Ovary (tissue), 9 donors: Measurements from ENCODE around the gene S100A1. TPM values are rescaled to one million over a fixed set of nuclear protein-coding genes. Genes with fewer than 3 reads are reported as not detected.
A peak's percentile ranks its signal among the peaks of the same experiment; 100 is the strongest.

Source experiments
- DNase-seq, 5 donors: peaks; one replicate each; pipeline ENCODE4 v3.0.0-alpha.2; 2019 to 2020
- H3K27ac ChIP-seq, 2 donors: fragments of 200-600 bp; one replicate each; pipeline versions ENCODE4 v1.5.1 to v1.8.0; 2019 to 2022
- H3K27me3 ChIP-seq: fragments of 200-600 bp; one replicate; pipeline ENCODE4 v1.8.0; 2022
- H3K36me3 ChIP-seq: fragments of 200-600 bp; sonication (generic); one replicate; pipeline ENCODE4 v1.5.1; 2019
- H3K4me1 ChIP-seq: one replicate; pipeline ENCODE4 v1.8.1; 2013; ENCODE audit warnings: mild to moderate bottlenecking, moderate library complexity; ENCODE audit not compliant: insufficient read depth
- H3K4me3 ChIP-seq: fragments of 200-600 bp; sonication (generic); one replicate; pipeline ENCODE4 v1.5.1; 2017
- H3K9me3 ChIP-seq, 2 donors: fragments of 200-600 bp in 1 of 2; sonication (generic) in 1 of 2; one replicate each; pipeline versions ENCODE4 v1.5.1 to v1.8.1; 2013 to 2019; ENCODE audit warnings: mild to moderate bottlenecking in 1 of 2, moderate library complexity in 1 of 2
- CTCF ChIP-seq, 3 donors: fragments of 450-650 bp in 2 of 3; fragments of 200-600 bp in 1 of 3; IDR thresholded peaks; one replicate each; pipeline versions ENCODE4 v1.5.1 to v1.8.0; 2016 to 2022; ENCODE audit warnings: antibody characterized with exemption in 3 of 3, mild to moderate bottlenecking in 1 of 3
- EP300 ChIP-seq: sonication (generic); formaldehyde crosslinking; IDR thresholded peaks from one replicate; pipeline ENCODE4 v1.6.1; 2017; ENCODE audit warnings: antibody characterized with exemption
- POLR2A ChIP-seq: fragments of 450-650 bp; IDR thresholded peaks from one replicate; pipeline ENCODE4 v1.6.1; 2017; ENCODE audit warnings: antibody characterized with exemption, mild to moderate bottlenecking, moderate library complexity
- WGBS, 3 donors: extraction: QIAGEN DNeasy Blood & Tissue Kit in 1 of 3; methylation state at CpG; one replicate each; pipeline versions ENCODE4 v1.1.5 to v1.1.7; 2013 to 2017; 5-methylcytosine and 5-hydroxymethylcytosine counted together
- intact Hi-C, 4 donors: fragments of 100-400 bp; cut with DNase I; formaldehyde crosslinking; loops; one replicate each; pipeline versions ENCODE4 v1.11.0 to v1.15.1; 2022 to 2023
- polyA plus RNA-seq, 2 donors: library from polyadenylated mRNA; stranded (reverse); fragments of 200-250 nt in 1 of 2; fragments of 350-450 nt in 1 of 2; fragmentation: Illumina TruSeq in 1 of 2; extraction: RNeasy Lipid Tissue Mini Kit (QIAGEN cat#74804) in 1 of 2; gene quantifications; one replicate each; pipeline ENCODE4 v1.2.3, GENCODE V29; 2013 to 2014
- total RNA-seq, 7 donors: library from RNA; depleted of rRNA in 2 of 7; stranded (reverse); fragments of >200 nt in 2 of 7; fragmentation: NEBNext Ultra II Directional in 3 of 7; extraction: Animal tissue kit (Norgen Biotek cat#: 25700) in 3 of 7; gene quantifications; one replicate each; pipeline versions ENCODE4 v1.1.0 to v1.2.4, GENCODE V29; 2016 to 2023
- donor health status: DM: no; HTN: no; CAD: no; lungs with moderate emphysema.
- donor health status: DM: no; HTN: no; CAD: no.
- donor health status: Bipolar disorder and iron deficiency.
- donor health status: DM: yes; HTN: yes; CAD: no.
- donor health status: DM: no; HTN: no; CAD: no.
- donor health status: DM: yes; HTN: yes; CAD: no.

Gene S100A1
- total and polyA plus RNA-seq, 9 donors, result 0.91 to 77.2 (median 1.3) TPM; not detected in 1

DNA sequence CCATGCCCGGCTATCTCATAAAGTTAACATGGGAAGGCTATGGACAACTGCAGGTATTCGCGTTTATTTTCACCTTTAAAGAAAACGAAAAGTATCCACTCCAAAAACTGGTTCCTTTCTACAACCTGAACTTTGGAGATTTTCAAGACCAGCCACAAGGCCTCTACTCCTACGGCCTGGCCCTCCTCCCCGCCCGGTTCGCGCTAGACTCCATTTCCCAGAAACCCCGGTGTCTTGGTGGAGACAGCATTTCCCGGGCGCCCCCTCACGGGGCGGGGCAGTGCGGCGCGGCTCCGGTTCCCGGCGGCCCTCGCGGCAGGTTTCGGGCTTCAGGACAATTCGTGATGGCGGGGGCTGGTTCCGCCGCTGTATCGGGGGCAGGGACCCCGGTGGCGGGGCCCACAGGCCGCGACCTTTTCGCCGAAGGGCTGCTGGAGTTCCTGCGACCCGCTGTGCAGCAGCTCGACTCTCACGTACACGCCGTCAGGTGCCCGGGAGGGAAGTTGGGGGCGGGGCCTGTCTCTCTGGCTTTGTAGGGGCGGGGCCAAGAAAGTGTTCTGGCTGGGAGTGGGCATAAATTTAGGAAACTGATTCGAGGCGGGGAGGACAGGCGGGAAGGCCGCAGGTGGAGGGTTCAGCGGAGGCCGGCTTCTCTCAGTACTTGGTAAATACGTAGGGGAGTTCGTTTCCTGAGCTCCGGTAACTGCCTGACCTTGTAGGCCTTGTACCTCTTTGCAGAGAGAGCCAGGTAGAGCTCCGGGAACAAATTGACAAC lies 30.4 kb downstream of the S100A1 start, which contains the start of gene SNAPIN:
TSS of gene SNAPIN (plus strand) at position 304 of the 775 bp plus-strand sequence. CDS start at position 345, 41 bp downstream.
- TF ChIP-seq CTCF (IDR thresholded peaks at IDR 0.05), result peak in 2 of 3 donors; percentile 23 to 30
- peak; percentile 49 for TF ChIP-seq EP300
- TF ChIP-seq POLR2A, result peak; percentile 72
- WGBS, 3 donors, result 2% methylated on average over 36 to 53 of the region's 53 CpGs
- Histone ChIP-seq H3K27ac (peak within 1 kb of the TSS; percentile 86 to 91), H3K27me3 (no peaks in the 10 kb centered on the region), H3K4me1 (peaks cover 2% of the 10 kb centered on the region), H3K9me3 (no peaks in the 10 kb centered on the region), H3K4me3 (peak within 1 kb of the TSS; percentile 57), H3K36me3 (no peaks in the 10 kb centered on the region)
- peak; percentile 90 to 93 (median 91) for DNase-seq
- intact Hi-C loops, result no loop called here

DNA sequence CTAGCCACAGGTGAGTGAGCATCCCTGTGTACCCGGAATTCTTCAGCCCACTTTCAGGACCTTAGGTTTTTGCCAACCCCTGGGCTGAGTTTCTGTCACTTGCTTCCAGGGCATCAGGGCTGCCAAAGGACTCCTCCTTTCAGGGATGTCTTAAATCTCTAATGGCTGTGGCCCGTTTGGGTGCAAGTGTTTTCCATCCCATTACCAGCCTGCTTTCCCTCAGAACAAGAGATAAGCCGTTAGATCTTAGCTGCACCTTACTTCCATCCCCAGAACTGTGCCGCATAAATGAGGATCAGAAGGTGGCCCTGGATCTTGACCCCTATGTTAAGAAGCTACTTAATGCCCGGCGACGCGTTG lies 30.9 kb downstream of the S100A1 start:
- Histone ChIP-seq H3K9me3 (no peaks in the 10 kb centered on the region), H3K27ac (peak overlapping the region; percentile 86 to 91), H3K27me3 (no peaks in the 10 kb centered on the region), H3K4me1 (peaks cover 2% of the 10 kb centered on the region), H3K36me3 (no peaks in the 10 kb centered on the region), H3K4me3 (peak overlapping the region; percentile 57)
- intact Hi-C loops, result no loop called here
- TF ChIP-seq POLR2A (no peak), EP300 (no peak), CTCF (IDR thresholded peaks at IDR 0.05) (no peak)
- WGBS, 3 donors, result 14 to 18% (median 14%) methylated on average over 8 of the region's 8 CpGs
- DNase-seq, result no peak

- 69 to 81% (median 76%) methylated on average over 9 of the region's 9 CpGs for WGBS, 3 donors
- Histone ChIP-seq H3K36me3 (no peaks in the 10 kb centered on the region), H3K4me1 (peaks cover 2% of the 10 kb centered on the region), H3K9me3 (no peaks in the 10 kb centered on the region), H3K4me3 (peak overlapping the region; percentile 57), H3K27me3 (no peaks in the 10 kb centered on the region), H3K27ac (no peak overlapping the region)
- intact Hi-C loops, result loop anchor here in 1 of 4 donors (10.0 kb wide), 1 partner anchor 145 kb away; no protein-coding TSS in a partner anchor
- TF ChIP-seq POLR2A, result no peak
- TF ChIP-seq EP300, result no peak
- no peak for TF ChIP-seq CTCF (IDR thresholded peaks at IDR 0.05)
- DNase-seq, result peak in 1 of 5 donors; percentile 33
Observed at GRCh38 chr1:153659656-153660055, 31.4 kb downstream of the S100A1 start.

GRCh38 chr1:153661111-153661708 lies 33.0 kb downstream of the S100A1 start:
- no peak overlapping the region for H3K4me3 ChIP-seq
- no peaks in the 10 kb centered on the region for H3K36me3 ChIP-seq
- H3K27me3 ChIP-seq, result no peaks in the 10 kb centered on the region
- no peak for TF ChIP-seq CTCF (IDR thresholded peaks at IDR 0.05)
- DNase-seq, result peak in 2 of 5 donors; percentile 7 to 14
- no peaks in the 10 kb centered on the region for H3K9me3 ChIP-seq
- H3K27ac ChIP-seq, result no peak overlapping the region
- 53 to 58% (median 57%) methylated on average over 9 of the region's 9 CpGs for WGBS, 3 donors
- peaks cover 2% of the 10 kb centered on the region for H3K4me1 ChIP-seq
- intact Hi-C loops, result loop anchor here in 1 of 4 donors (10.0 kb wide), 1 partner anchor 146 kb away; no protein-coding TSS in a partner anchor
